NCI-H128 (cell line): ENCODE data around the gene CCNI2.

Experiments used
- DNase-seq: peaks from one replicate; lab custom pipeline; 2025; ENCODE audit not compliant: unreplicated experiment; lab: John Stamatoyannopoulos, UW

CCNI2 gene

GRCh38 chr5:132746954-132747615 is at the start of gene CCNI2:
TSS of gene CCNI2 (plus strand) at chr5:132747426. CDS start at chr5:132747496, 70 bp downstream.
- no peak for DNase-seq

GRCh38 chr5:132704875-132705274 is 42.4 kb upstream of the CCNI2 start:
- DNase-seq: no peak

GRCh38 chr5:132708645-132709044 is 38.6 kb upstream of the CCNI2 start:
- DNase-seq: no peak

- DNase-seq: no peak
Observed at GRCh38 chr5:132714456-132715307, 32.5 kb upstream of the CCNI2 start.

- no peak for DNase-seq
Observed at GRCh38 chr5:132718544-132719312, 28.5 kb upstream of the CCNI2 start.

GRCh38 chr5:132725745-132726144 is 21.5 kb upstream of the CCNI2 start:
- no peak for DNase-seq

- no peak for DNase-seq
Observed at GRCh38 chr5:132729896-132730295, 17.3 kb upstream of the CCNI2 start.

- no peak for DNase-seq
Observed at GRCh38 chr5:132733499-132734148, 13.6 kb upstream of the CCNI2 start.

- no peak for DNase-seq
Observed at GRCh38 chr5:132734687-132735086, 12.5 kb upstream of the CCNI2 start.

- DNase-seq: peak; percentile 81
Observed at GRCh38 chr5:132736853-132737833, 10.1 kb upstream of the CCNI2 start, which contains the start of gene KIF3A. TSS of gene KIF3A (minus strand) at chr5:132737546. CDS start at chr5:132737419, 127 bp downstream.

- no peak for DNase-seq
Observed at GRCh38 chr5:132737982-132738681, 9.1 kb upstream of the CCNI2 start.

- no peak for DNase-seq
Observed at GRCh38 chr5:132739232-132739631, 8.0 kb upstream of the CCNI2 start.

GRCh38 chr5:132742158-132742557 is 5.1 kb upstream of the CCNI2 start:
- no peak for DNase-seq

- DNase-seq: no peak
Observed at GRCh38 chr5:132742626-132743025, 4.6 kb upstream of the CCNI2 start.

- no peak for DNase-seq
Observed at GRCh38 chr5:132744659-132745058, 2.6 kb upstream of the CCNI2 start.

GRCh38 chr5:132746592-132746953 is 653 bp upstream of the CCNI2 start:
- DNase-seq: no peak

GRCh38 chr5:132747616-132748440 is 602 bp downstream of the CCNI2 start:
- DNase-seq: no peak

GRCh38 chr5:132748522-132749000 is 1.3 kb downstream of the CCNI2 start:
- no peak for DNase-seq
